ENCODE results near the gene LTF.

DNA sequence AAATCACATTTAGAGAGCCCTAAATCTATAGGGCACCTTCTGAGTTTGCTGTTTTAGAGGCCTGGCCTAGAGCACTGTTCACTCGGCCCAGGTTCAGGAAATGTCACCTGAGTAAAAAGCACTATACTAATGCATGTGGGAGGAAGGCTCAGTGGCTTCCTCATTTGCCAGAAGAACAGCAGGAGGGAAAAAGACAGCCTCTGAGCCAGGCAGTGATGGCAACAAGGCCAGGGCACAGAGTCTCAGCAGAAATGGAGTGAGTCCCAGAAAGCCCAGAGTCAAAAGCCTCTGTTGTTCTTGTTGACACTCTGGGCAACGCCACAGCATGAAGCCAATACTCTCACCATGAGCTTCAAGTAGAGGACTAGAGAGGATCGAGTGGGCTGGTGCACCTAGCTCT, 25.9 kb downstream of the LTF start:
- TF ChIP-seq, protein P1, sequence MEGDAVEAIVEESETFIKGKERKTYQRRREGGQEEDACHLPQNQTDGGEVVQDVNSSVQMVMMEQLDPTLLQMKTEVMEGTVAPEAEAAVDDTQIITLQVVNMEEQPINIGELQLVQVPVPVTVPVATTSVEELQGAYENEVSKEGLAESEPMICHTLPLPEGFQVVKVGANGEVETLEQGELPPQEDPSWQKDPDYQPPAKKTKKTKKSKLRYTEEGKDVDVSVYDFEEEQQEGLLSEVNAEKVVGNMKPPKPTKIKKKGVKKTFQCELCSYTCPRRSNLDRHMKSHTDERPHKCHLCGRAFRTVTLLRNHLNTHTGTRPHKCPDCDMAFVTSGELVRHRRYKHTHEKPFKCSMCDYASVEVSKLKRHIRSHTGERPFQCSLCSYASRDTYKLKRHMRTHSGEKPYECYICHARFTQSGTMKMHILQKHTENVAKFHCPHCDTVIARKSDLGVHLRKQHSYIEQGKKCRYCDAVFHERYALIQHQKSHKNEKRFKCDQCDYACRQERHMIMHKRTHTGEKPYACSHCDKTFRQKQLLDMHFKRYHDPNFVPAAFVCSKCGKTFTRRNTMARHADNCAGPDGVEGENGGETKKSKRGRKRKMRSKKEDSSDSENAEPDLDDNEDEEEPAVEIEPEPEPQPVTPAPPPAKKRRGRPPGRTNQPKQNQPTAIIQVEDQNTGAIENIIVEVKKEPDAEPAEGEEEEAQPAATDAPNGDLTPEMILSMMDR (IDR thresholded peaks at IDR 0.05): no peak
- TF ChIP-seq POLR2AphosphoS5 (IDR thresholded peaks at IDR 0.05): no peak
- TF ChIP-seq POLR2A (IDR thresholded peaks at IDR 0.05): no peak
- TF ChIP-seq EP300 (IDR thresholded peaks at IDR 0.05; ENCODE audit: low read depth): no peak
